Measurements from ENCODE around the gene DIS3L2. TPM values are rescaled to one million over a fixed set of nuclear protein-coding genes. Genes with fewer than 3 reads are reported as not detected.
"Not testable (repeated sequence)": the region's sequence is repeated elsewhere in the genome, so short reads cannot be mapped to it uniquely, and the experiment has no call there.

Gene DIS3L2
- total RNA-seq, 1 donor from 2014 or later: 32.2 TPM

DNA sequence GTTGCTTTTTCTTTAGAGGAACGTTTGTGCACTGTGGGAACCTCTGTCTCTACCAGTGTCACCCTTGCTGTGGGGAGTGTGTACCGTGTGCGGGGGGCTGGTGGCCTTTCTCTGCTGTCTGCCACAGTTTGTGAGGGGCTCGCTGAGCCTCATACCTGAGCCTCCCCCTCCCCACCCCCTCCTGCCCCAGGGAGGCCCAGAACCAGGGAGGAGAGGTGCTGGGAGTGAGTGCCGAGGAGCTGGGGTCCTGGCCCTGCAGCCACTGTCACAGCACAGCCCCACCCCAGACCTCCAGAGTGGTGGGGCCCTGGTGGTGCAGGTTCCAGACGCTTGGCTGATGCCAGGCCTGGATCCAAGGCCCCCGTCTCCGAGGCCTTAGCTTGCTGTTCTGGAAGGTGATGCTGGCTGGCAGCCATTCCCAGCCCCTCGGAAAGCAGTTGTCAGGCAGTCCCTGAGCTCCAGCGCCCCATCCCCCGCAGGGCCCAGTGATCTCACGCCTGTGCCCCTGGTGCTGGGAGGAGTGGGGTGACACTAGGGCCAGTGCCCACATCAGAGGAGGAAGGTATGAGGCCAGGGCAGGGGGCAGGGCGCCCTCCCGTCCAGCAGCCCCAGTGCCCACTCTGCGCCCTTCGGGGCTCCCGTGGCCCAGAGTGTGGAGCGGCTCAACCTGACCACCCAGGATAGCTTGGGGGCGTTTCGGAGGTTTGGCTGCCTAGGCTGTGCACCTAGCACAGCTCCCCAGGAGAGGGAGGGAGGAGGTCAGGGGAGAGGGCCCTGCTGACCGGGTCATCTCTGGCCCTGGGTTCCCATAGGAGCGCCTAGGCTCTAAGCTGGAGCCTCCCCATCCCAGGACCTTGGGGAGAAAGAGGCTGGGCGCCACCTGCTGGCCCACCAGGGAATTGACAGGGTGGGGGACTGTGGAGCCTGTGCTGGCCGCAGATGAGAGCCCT, 364.1 kb downstream of the DIS3L2 start:
- no peaks in the 10 kb centered on the region for H3K9me3 ChIP-seq
- peaks cover 18% of the 10 kb centered on the region for H3K4me1 ChIP-seq
- no peaks in the 10 kb centered on the region for H3K27me3 ChIP-seq
- no peak overlapping the region for H3K27ac ChIP-seq
- intact Hi-C loops (cut with DNase I): loop anchor here (5.0 kb wide), 1 partner anchor 403 kb away; no protein-coding TSS in a partner anchor
- DNase-seq (ENCODE audit: extremely low spot score in 2 of 2): no peak
- H3K36me3 ChIP-seq: no peaks in the 10 kb centered on the region
- TF ChIP-seq POLR2A (IDR thresholded peaks at IDR 0.05): no peak
- peak; percentile 17 to 88 (median 45) for TF ChIP-seq CTCF (IDR thresholded peaks at IDR 0.05)
- H3K4me3 ChIP-seq: no peak overlapping the region

GRCh38 chr2:232326274-232327104, 365.0 kb downstream of the DIS3L2 start:
- H3K4me1 ChIP-seq: peaks cover 18% of the 10 kb centered on the region
- intact Hi-C loops (cut with DNase I): loop anchor here (5.0 kb wide), 1 partner anchor 404 kb away; no protein-coding TSS in a partner anchor
- H3K9me3 ChIP-seq; H3K27ac ChIP-seq; H3K27me3 ChIP-seq; DNase-seq (ENCODE audit: extremely low spot score in 2 of 2); H3K4me3 ChIP-seq; H3K36me3 ChIP-seq: not testable (repeated sequence)

DNA sequence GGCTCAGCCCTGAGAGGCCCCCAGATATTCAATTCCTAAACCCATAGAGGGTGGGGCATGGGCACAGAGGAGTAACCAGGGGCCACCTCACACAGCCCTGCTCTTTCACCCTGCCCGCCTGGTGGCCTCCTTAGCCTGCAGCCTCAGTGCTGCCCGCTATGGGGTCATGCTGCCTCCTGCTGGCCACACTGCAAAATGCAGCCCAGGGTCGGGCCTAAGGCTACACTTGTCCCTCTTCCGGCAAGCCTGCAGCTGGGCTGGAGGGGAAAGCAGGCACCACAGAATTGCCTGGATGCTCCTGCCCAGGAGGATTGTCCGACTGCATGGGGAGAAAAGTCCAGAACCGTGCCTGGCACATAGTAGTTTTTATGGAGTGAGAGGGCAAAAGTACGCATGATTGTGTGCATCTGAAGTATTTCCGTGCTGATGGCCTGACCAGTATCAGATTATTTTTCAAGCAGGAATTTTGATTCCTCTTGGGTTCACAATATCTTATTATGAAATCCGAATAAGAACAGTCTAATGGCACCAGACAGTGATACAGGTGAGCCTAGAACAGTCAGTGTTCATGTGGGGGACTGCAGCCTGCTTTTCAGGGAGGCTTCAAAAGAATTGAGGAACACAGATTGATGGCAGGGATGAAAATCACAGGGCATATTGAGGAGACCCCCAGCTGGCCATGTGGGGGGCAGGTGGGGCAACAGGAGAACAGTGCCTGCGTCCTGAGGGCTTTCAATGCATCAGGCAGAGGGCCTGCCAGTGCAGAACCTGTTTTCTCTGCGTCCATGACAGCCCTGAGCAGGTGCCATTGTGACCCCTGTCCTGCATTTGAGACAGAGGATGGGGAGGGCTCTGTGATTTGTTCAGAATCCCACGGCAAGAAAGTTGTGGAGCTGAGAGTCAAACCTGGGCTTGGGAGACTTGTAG, 365.9 kb downstream of the DIS3L2 start:
- no peak for TF ChIP-seq POLR2A (IDR thresholded peaks at IDR 0.05)
- peak; percentile 58 to 85 (median 80) for TF ChIP-seq CTCF (IDR thresholded peaks at IDR 0.05)

DNA sequence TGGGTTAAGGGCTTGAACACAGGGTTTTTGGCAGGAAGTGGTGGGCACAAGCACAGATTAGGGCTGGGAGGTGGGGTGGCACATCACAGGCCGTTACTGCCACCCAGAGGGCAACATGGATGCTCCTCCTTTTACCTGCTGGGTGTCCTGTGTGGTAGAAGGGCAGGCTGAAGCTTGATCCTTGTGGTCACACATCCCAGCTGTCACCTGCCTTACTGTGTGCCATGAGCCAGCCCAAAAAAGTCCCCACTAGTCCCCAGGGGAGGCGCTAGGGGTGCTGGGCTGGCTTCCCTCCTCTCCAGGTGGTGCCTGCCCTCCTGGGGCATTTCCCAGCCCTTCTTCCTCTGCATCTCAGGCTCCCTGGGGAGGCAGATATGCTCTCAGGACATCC, 366.5 kb downstream of the DIS3L2 start:
- DNase-seq (ENCODE audit: extremely low spot score in 2 of 2): no peak
- no peak overlapping the region for H3K27ac ChIP-seq
- H3K9me3 ChIP-seq: no peaks in the 10 kb centered on the region
- intact Hi-C loops (cut with DNase I): loop anchor here (5.0 kb wide), 1 partner anchor 406 kb away; no protein-coding TSS in a partner anchor
- no peak for TF ChIP-seq POLR2AphosphoS5 (IDR thresholded peaks at IDR 0.05; ENCODE audit: insufficient read depth in 1 of 2, low read depth in 1 of 2)
- no peak for TF ChIP-seq CTCF (IDR thresholded peaks at IDR 0.05)
- no peak for TF ChIP-seq POLR2A (IDR thresholded peaks at IDR 0.05)
- H3K36me3 ChIP-seq: no peaks in the 10 kb centered on the region
- H3K4me3 ChIP-seq: no peak overlapping the region
- H3K27me3 ChIP-seq: no peaks in the 10 kb centered on the region
- H3K4me1 ChIP-seq: peaks cover 9% of the 10 kb centered on the region

More for the DNA sequence above, 365.9 kb downstream of the DIS3L2 start:
- no peak overlapping the region for H3K27ac ChIP-seq
- H3K36me3 ChIP-seq: no peaks in the 10 kb centered on the region
- intact Hi-C loops (cut with DNase I): loop anchor here (5.0 kb wide), 1 partner anchor 405 kb away; no protein-coding TSS in a partner anchor
- H3K9me3 ChIP-seq: no peaks in the 10 kb centered on the region
- H3K4me3 ChIP-seq: no peak overlapping the region
- DNase-seq (ENCODE audit: extremely low spot score in 2 of 2): no peak
- no peaks in the 10 kb centered on the region for H3K27me3 ChIP-seq
- H3K4me1 ChIP-seq: peaks cover 14% of the 10 kb centered on the region
